Activated effector memory CD4-positive, alpha-beta T cell treated with anti-CD3 and anti-CD28 coated beads, Interleukin-2, amount 50 U/mL, for 16 hours (primary cell): ENCODE results near the gene COX19.

Experiments used
- DNase-seq: peaks from one replicate; pipeline ENCODE4 v3.0.0-alpha.2; 2020

The COX19 gene

GRCh38 chr7:990933-991728 lies 15.8 kb upstream of the COX19 start:
- DNase-seq, result no peak

- no peak for DNase-seq
Observed at GRCh38 chr7:990352-990932, 15.1 kb upstream of the COX19 start.

- no peak for DNase-seq
Observed at GRCh38 chr7:988963-989529, 13.7 kb upstream of the COX19 start.

GRCh38 chr7:988426-988911 lies 13.1 kb upstream of the COX19 start:
- no peak for DNase-seq

GRCh38 chr7:987909-988308 lies 12.6 kb upstream of the COX19 start:
- DNase-seq, result no peak

GRCh38 chr7:986766-987751 lies 11.7 kb upstream of the COX19 start:
- no peak for DNase-seq

GRCh38 chr7:985915-986741 lies 10.8 kb upstream of the COX19 start:
- no peak for DNase-seq

GRCh38 chr7:985127-985416 lies 9.7 kb upstream of the COX19 start:
- DNase-seq, result no peak

GRCh38 chr7:984361-985126 lies 9.2 kb upstream of the COX19 start:
- DNase-seq, result no peak

- no peak for DNase-seq
Observed at GRCh38 chr7:983616-984071, 8.3 kb upstream of the COX19 start.

GRCh38 chr7:983004-983615 lies 7.8 kb upstream of the COX19 start, which contains the start of gene CYP2W1:
Gene CYP2W1, plus strand, starts transcription at chr7:983181. Its CDS starts 31 bp downstream, at chr7:983212.
- DNase-seq, result no peak

GRCh38 chr7:982511-983003 lies 7.2 kb upstream of the COX19 start:
- no peak for DNase-seq

- no peak for DNase-seq
Observed at GRCh38 chr7:981793-982510, 6.6 kb upstream of the COX19 start.

GRCh38 chr7:979886-980571 lies 4.7 kb upstream of the COX19 start:
- no peak for DNase-seq

- DNase-seq, result no peak
Observed at GRCh38 chr7:979151-979550, 3.8 kb upstream of the COX19 start.

- no peak for DNase-seq
Observed at GRCh38 chr7:978416-979091, 3.2 kb upstream of the COX19 start.

GRCh38 chr7:978049-978346 lies 2.6 kb upstream of the COX19 start:
- DNase-seq, result no peak

- DNase-seq, result no peak
Observed at GRCh38 chr7:977326-978048, 2.1 kb upstream of the COX19 start.
